HepG2 (cell line): ENCODE measurements around the gene PRSS22. TPM values are rescaled to one million over a fixed set of nuclear protein-coding genes. Genes with fewer than 3 reads are reported as not detected.
A peak's percentile ranks its signal among the peaks of the same experiment; 100 is the strongest.

Experiments used
- CREM ChIP-seq, 2 experiments: sonication (generic) in 1 of 2; formaldehyde crosslinking in 1 of 2; IDR thresholded peaks; 2 replicates each; pipeline versions ENCODE4 v1.4.0 to v1.6.1; 2016 to 2020; ENCODE audit warnings: antibody characterized with exemption in 1 of 2, mild to moderate bottlenecking in 1 of 2, missing genetic modification reagents in 1 of 2
- E2F2 ChIP-seq: sonication (generic); formaldehyde crosslinking; IDR thresholded peaks from 2 replicates; pipeline ENCODE4 v1.4.0; 2020; ENCODE audit warnings: missing genetic modification reagents, borderline replicate concordance
- FOXK2 ChIP-seq: fragments of 450-650 bp; IDR thresholded peaks from 2 replicates; pipeline ENCODE4 v1.6.1; 2016
- HNRNPLL ChIP-seq: fragments of 200-400 bp; formaldehyde crosslinking; IDR thresholded peaks from 2 replicates; pipeline ENCODE4 v1.6.1; 2017; ENCODE audit warnings: mild to moderate bottlenecking, low read depth, low read length; ENCODE audit not compliant: poor library complexity, severe bottlenecking
- KLF12 ChIP-seq: sonication (generic); formaldehyde crosslinking; IDR thresholded peaks from 2 replicates; pipeline ENCODE4 v1.4.0; 2020; ENCODE audit warnings: missing genetic modification reagents, borderline replicate concordance
- NFIB ChIP-seq: sonication (generic); formaldehyde crosslinking; IDR thresholded peaks from 2 replicates; pipeline ENCODE4 v1.9.0; 2021; ENCODE audit warnings: missing genetic modification reagents, mild to moderate bottlenecking, borderline replicate concordance
- NFYB ChIP-seq: sonication (generic); formaldehyde crosslinking; IDR thresholded peaks from 2 replicates; pipeline ENCODE4 v1.4.0; 2020; ENCODE audit warnings: missing genetic modification reagents
- SMAD9 ChIP-seq: sonication (generic); formaldehyde crosslinking; IDR thresholded peaks from 2 replicates; pipeline ENCODE4 v1.5.1; 2020; ENCODE audit warnings: mild to moderate bottlenecking, missing genetic modification reagents
- ZNF362 ChIP-seq: sonication (generic); formaldehyde crosslinking; IDR thresholded peaks from 2 replicates; pipeline ENCODE4 v1.4.0; 2020; ENCODE audit warnings: missing genetic modification reagents, mild to moderate bottlenecking, borderline replicate concordance
- ZNF552 ChIP-seq: sonication (generic); formaldehyde crosslinking; IDR thresholded peaks from 2 replicates; pipeline ENCODE4 v1.9.0; 2022; ENCODE audit warnings: missing genetic modification reagents, mild to moderate bottlenecking, borderline replicate concordance
- ZNF574 ChIP-seq: sonication (generic); formaldehyde crosslinking; IDR thresholded peaks from 2 replicates; pipeline ENCODE4 v1.4.0; 2020; ENCODE audit warnings: missing genetic modification reagents
- ZNF652 ChIP-seq: IDR thresholded peaks from 2 replicates; pipeline ENCODE4 v1.6.1; 2016; ENCODE audit warnings: low read depth, borderline replicate concordance
- ZNF776 ChIP-seq: sonication (generic); formaldehyde crosslinking; IDR thresholded peaks from 2 replicates; pipeline ENCODE4 v1.4.0; 2020; ENCODE audit warnings: mild to moderate bottlenecking, missing genetic modification reagents
- polyA plus RNA-seq, 8 experiments: library from polyadenylated mRNA; depleted of rRNA in 3 of 8; stranded (reverse) in 7 of 8; unstranded in 1 of 8; fragments of >200 nt; fragmentation: Illumina TruSeq in 4 of 8; extraction: Trizol in 4 of 8; gene quantifications; 2 replicates each; pipeline versions ENCODE4 v1.2.1 to v1.2.3, GENCODE V29; 2011 to 2016; ENCODE audit warnings: low read depth in 4 of 8, missing spikeins in 1 of 8, mixed read lengths in 1 of 8; ENCODE audit not compliant: insufficient read depth in 1 of 8
- total RNA-seq, 5 experiments: library from RNA; depleted of rRNA; stranded (reverse); fragments of >200 nt; fragmentation: Illumina TruSeq; extraction: Trizol; gene quantifications; 2 replicates each; pipeline ENCODE4 v1.2.3, GENCODE V29; 2016; ENCODE audit warnings: low read depth in 1 of 5
- TF ChIP-seq, protein P1 (sequence below): sonication (generic); formaldehyde crosslinking; IDR thresholded peaks from 2 replicates; pipeline ENCODE4 v1.9.0; 2022; ENCODE audit warnings: low read depth, missing genetic modification reagents
- TF ChIP-seq, protein P2 (sequence below): sonication (generic); formaldehyde crosslinking; IDR thresholded peaks from 2 replicates; pipeline ENCODE4 v1.8.1; 2023; ENCODE audit warnings: missing genetic modification reagents, inconsistent platforms, borderline replicate concordance
- TF ChIP-seq, protein P3 (sequence below): sonication (generic); IDR thresholded peaks from 2 replicates; pipeline ENCODE4 v1.6.1; 2016; ENCODE audit warnings: low read depth, borderline replicate concordance

PRSS22 gene
- total and polyA plus RNA-seq, 2 of the 13 experiments (the other 11 are each of a cell fraction or from before 2014, with no cell fraction given), result 0.24 to 0.32 TPM

GRCh38 chr16:2905241-2905987 is 47.4 kb upstream of the PRSS22 start (continued):
- TF ChIP-seq ZNF362, result no peak
- no peak for TF ChIP-seq FOXK2
- TF ChIP-seq, protein P1, sequence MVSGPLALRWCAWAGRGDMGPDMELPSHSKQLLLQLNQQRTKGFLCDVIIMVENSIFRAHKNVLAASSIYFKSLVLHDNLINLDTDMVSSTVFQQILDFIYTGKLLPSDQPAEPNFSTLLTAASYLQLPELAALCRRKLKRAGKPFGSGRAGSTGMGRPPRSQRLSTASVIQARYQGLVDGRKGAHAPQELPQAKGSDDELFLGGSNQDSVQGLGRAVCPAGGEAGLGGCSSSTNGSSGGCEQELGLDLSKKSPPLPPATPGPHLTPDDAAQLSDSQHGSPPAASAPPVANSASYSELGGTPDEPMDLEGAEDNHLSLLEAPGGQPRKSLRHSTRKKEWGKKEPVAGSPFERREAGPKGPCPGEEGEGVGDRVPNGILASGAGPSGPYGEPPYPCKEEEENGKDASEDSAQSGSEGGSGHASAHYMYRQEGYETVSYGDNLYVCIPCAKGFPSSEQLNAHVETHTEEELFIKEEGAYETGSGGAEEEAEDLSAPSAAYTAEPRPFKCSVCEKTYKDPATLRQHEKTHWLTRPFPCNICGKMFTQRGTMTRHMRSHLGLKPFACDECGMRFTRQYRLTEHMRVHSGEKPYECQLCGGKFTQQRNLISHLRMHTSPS, result 0 out of 2 replicates have a peak, but pooled peaks have one; percentile 25
- no peak for TF ChIP-seq HNRNPLL
- no peak for TF ChIP-seq SMAD9
- peak; percentile 66; the same call in 1 of the 2 replicates for TF ChIP-seq ZNF776 (CRISPR knock-in tag)
- TF ChIP-seq CREM (IDR thresholded peaks at IDR 0.05), result no peak
- TF ChIP-seq CREM (CRISPR knock-in tag; IDR thresholded peaks at IDR 0.05), result no peak
- TF ChIP-seq, protein P2, sequence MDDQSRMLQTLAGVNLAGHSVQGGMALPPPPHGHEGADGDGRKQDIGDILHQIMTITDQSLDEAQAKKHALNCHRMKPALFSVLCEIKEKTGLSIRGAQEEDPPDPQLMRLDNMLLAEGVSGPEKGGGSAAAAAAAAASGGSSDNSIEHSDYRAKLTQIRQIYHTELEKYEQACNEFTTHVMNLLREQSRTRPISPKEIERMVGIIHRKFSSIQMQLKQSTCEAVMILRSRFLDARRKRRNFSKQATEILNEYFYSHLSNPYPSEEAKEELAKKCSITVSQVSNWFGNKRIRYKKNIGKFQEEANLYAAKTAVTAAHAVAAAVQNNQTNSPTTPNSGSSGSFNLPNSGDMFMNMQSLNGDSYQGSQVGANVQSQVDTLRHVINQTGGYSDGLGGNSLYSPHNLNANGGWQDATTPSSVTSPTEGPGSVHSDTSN, result no peak
- TF ChIP-seq NFYB (CRISPR knock-in tag), result peak; percentile 76
- peak; percentile 21; the same call in 1 of the 2 replicates for TF ChIP-seq ZNF652 (CRISPR knock-in tag)
- TF ChIP-seq, protein P3, sequence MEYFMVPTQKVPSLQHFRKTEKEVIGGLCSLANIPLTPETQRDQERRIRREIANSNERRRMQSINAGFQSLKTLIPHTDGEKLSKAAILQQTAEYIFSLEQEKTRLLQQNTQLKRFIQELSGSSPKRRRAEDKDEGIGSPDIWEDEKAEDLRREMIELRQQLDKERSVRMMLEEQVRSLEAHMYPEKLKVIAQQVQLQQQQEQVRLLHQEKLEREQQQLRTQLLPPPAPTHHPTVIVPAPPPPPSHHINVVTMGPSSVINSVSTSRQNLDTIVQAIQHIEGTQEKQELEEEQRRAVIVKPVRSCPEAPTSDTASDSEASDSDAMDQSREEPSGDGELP, result 0 out of 2 replicates have a peak, but pooled peaks have one; percentile 7
- TF ChIP-seq ZNF574 (CRISPR knock-in tag), result peak; percentile 76
- no peak for TF ChIP-seq ZNF552 (CRISPR knock-in tag)
- TF ChIP-seq NFIB (CRISPR knock-in tag), result no peak
- TF ChIP-seq E2F2 (CRISPR knock-in tag), result 0 out of 2 replicates have a peak, but pooled peaks have one; percentile 43
- peak; percentile 72; the same call in 1 of the 2 replicates for TF ChIP-seq KLF12 (CRISPR knock-in tag)
